ENCODE data around the gene MPC1L.

MPC1L gene

DNA sequence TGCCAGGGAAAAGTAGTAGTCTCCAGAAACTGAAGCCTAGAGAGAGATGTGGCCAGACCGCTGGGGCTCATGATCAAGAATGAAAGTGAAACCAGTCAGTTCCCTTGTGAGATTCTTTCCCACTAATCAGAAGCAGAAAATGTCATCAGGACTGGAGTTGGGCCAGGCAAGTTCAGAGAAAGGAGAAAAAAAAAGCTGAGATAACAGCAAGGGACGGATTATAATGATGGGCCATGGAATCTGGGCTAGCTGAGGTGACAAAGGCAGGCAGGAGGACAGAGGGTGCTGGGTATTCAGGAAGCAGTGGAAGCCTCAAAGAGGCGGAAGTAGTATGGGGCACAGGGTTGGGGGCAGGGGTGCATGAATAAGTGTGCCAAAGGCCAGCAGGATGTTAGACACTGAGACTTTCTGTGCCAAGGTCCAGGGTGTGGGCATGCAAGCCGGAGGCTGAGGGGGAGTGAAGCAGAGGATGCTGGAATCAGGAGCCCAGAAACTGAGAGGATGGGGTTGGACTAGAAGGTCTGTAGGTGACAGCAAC, 21.7 kb downstream of the MPC1L start:
- ChIA-PET POLR2A (no interaction called here), CTCF (no interaction called here)
- TF ChIP-seq ZNF384 (IDR thresholded peaks at IDR 0.05): no peak
- TF ChIP-seq FOXK2 (IDR thresholded peaks at IDR 0.05): no peak
- no peak for TF ChIP-seq FOXM1 (IDR thresholded peaks at IDR 0.05; ENCODE audit: borderline replicate concordance)
- DNase-seq (ENCODE audit: extremely low spot score): no peak

DNA sequence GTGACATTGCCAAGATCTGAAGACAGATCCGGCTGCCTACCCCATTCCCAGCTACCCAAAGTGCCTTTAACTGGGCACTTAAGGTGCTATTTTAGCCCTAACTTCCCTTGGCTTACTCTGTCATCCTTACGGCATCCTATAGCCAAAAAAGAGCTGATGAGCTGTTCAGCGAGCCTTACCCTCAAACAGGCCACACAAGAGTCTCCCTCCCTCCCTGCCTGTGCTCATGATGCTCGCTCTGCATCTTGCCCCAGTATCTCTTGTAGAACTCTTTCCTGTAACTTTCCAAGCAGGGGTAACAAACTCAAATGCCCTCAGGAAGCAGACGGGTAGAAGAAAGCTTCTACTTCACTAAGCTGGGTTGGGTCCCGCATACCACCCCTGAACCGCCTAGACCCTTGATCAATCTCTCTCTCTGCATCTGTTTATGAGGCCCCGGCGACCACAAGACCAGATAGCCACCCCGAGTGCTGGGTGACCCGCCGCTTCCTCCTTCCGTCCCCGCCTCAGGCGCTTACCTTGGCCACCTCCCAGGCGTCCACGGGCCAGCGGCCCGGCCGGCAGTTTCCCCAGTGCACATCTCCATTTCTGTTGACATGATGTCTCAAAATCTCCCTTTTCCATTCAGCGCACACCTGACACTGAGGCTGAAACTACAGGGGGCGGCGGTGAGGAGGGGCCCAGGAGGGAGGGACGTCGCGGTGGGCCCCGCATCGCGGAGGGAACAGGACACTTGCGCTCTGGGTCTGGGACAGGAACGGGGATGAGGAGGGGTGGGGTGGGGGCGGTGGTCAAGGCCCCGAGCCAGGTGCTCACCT, 23.5 kb downstream of the MPC1L start:
- POLR2A ChIA-PET: no interaction called here
- CTCF ChIA-PET: no interaction called here
- DNase-seq (ENCODE audit: extremely low spot score): peak; percentile 35

DNA sequence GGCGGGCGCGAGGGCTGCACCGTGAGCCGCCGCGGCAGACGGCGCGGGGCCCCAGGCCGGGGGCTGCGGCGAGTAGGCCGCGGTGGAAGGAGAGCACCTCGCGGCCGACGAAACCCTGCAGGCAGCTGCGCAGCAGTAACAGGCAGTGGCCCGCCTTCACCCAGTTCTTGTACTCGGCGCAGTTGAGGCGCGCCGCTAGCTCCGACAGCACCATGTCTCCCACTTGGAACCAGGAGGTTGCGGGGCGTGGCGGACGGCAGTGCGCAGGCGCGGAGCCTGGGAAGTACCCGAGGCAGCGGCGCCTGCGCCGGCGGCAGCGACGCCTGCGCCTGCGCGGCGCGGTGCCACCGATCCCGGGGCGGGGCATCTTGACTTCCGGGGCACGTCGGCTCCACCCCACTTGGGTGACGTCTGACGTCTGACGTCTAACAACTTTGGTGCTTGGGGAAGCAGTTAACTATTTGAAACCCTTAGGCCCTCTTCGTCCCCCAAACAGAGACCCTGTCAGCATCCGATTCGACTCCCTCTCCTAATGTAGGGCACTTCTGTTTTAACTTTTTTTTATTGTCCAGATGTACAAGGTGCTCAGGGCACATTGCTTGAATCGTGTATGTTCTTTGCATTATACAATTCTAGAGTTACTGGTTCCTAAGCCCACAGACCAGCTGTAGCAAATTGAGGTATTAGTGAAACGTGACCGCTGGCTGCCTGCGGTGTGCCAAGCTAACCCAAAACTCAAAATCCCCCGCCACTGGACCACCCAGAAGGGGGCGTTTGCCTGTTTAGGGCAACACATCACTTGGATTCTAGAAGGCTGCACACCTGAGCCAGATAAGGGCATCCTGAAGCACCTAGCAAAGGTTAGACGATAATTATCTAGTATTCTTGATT, 24.3 kb downstream of the MPC1L start, which contains the start of gene CXorf38:
Gene CXorf38, minus strand, starts transcription at position 255 of the 891 bp plus-strand sequence. Its CDS starts 41 bp downstream, at position 214.
- no peak for TF ChIP-seq SP1 (IDR thresholded peaks at IDR 0.05)
- TF ChIP-seq, protein P1, sequence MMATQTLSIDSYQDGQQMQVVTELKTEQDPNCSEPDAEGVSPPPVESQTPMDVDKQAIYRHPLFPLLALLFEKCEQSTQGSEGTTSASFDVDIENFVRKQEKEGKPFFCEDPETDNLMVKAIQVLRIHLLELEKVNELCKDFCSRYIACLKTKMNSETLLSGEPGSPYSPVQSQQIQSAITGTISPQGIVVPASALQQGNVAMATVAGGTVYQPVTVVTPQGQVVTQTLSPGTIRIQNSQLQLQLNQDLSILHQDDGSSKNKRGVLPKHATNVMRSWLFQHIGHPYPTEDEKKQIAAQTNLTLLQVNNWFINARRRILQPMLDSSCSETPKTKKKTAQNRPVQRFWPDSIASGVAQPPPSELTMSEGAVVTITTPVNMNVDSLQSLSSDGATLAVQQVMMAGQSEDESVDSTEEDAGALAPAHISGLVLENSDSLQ (IDR thresholded peaks at IDR 0.05): peak; percentile 84
- peak; percentile 99 for DNase-seq (ENCODE audit: extremely low spot score)
- ChIA-PET POLR2A (interaction anchor here (0.8 to 1.4 kb wide), 2 partner anchors 88 to 109 kb away, joined by 3 to 4 read pairs; partner anchors contain the start of gene MED14), CTCF (no interaction called here)

More for the DNA sequence above, 23.5 kb downstream of the MPC1L start:
- no peak for TF ChIP-seq TARDBP (IDR thresholded peaks at IDR 0.05)
- TF ChIP-seq FOXK2 (IDR thresholded peaks at IDR 0.05): no peak
- TF ChIP-seq, protein P1 (IDR thresholded peaks at IDR 0.05): no peak
- TF ChIP-seq ARNT (IDR thresholded peaks at IDR 0.05): no peak
- no peak for TF ChIP-seq SP1 (IDR thresholded peaks at IDR 0.05)
- no peak for TF ChIP-seq ELF4 (IDR thresholded peaks at IDR 0.05)
- no peak for TF ChIP-seq CTBP1 (IDR thresholded peaks at IDR 0.05; ENCODE audit: borderline replicate concordance)
- no peak for TF ChIP-seq BHLHE40 (IDR thresholded peaks at IDR 0.05; ENCODE audit: borderline replicate concordance)

DNA sequence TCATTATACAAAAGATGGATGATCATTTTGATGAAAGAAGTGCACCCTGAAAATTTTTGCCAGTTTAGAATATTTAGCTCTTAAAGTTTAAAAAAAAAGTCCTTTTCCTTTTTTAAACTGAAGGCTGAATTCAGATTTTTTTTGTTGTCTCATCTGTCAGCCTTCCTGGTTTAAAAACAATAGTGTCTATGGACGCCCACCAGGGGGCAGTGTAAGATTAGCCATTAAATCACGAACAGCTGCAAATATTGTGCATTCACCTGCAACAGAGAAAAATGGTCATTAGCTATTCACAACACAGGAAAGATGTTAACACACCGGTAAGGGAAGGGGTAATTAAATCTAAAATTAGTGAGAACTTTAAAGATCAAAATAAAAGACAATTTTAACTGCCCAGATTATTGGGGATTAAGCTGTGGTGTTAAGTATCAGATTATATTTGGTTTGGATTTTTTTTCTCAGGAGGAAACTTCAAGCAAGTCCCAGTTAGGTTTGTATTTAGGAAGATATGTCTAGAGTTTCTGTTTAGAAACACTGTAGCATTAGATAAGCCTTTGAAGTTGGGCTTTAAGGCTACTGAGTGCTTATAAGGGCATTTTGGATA, 28.5 kb downstream of the MPC1L start:
- CTCF ChIA-PET: interaction anchor here (0.5 to 1.7 kb wide), 18 partner anchors 10 to 633 kb away, joined by 3 to 19 read pairs (median 3); partner anchors contain the start of gene MED14

DNA sequence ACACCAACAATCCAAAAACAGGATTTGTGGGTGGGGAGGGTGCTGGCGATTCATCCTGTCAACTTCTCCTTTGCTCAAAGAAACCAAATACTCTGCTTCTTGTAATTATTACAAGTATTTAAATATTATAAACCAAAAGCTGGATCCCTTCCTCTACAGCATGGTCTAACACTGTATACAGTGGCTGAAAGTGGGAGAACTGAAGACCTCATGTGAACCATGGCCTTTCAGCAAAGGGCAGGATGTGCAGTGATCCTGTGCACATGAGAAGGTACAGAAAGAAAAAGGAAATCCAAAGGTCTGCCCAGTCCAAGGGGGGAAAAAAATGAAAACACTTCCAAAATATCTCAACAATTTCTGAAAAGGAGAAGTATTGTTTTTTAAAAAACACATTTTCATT, 29.4 kb downstream of the MPC1L start:
- no peak for DNase-seq (ENCODE audit: extremely low spot score)
- POLR2A ChIA-PET: interaction anchor here (1.4 kb wide), 1 partner anchor 433 kb away, joined by 4 read pairs; the partner anchor contains the start of gene USP9X
- no peak for TF ChIP-seq FOXA1 (IDR thresholded peaks at IDR 0.05)
- TF ChIP-seq LEF1 (IDR thresholded peaks at IDR 0.05; ENCODE audit: borderline replicate concordance): no peak
- no peak for TF ChIP-seq TARDBP (IDR thresholded peaks at IDR 0.05)
- no peak for TF ChIP-seq FOXK2 (IDR thresholded peaks at IDR 0.05)
- TF ChIP-seq NFRKB (IDR thresholded peaks at IDR 0.05): no peak
- TF ChIP-seq SUZ12 (IDR thresholded peaks at IDR 0.05): no peak
- no peak for TF ChIP-seq SP1 (IDR thresholded peaks at IDR 0.05)
- no peak for TF ChIP-seq HDGF (IDR thresholded peaks at IDR 0.05; ENCODE audit: borderline replicate concordance)
- no peak for TF ChIP-seq ZNF384 (IDR thresholded peaks at IDR 0.05)
- TF ChIP-seq, protein P1 (IDR thresholded peaks at IDR 0.05): no peak
- no peak for TF ChIP-seq L3MBTL2 (conservative IDR thresholded peaks at IDR 0.05)
- TF ChIP-seq ARNT (IDR thresholded peaks at IDR 0.05): no peak
- no peak for TF ChIP-seq BHLHE40 (IDR thresholded peaks at IDR 0.05; ENCODE audit: borderline replicate concordance)
- no peak for TF ChIP-seq ELF4 (IDR thresholded peaks at IDR 0.05)
- TF ChIP-seq FOXM1 (IDR thresholded peaks at IDR 0.05; ENCODE audit: borderline replicate concordance): no peak
- TF ChIP-seq CTBP1 (IDR thresholded peaks at IDR 0.05; ENCODE audit: borderline replicate concordance): no peak
- CTCF ChIA-PET: interaction anchor here (0.8 to 1.7 kb wide), 4 partner anchors 14 to 144 kb away, joined by 3 to 9 read pairs (median 5); no protein-coding TSS in a partner anchor

More for the DNA sequence above, 28.5 kb downstream of the MPC1L start:
- DNase-seq (ENCODE audit: extremely low spot score): peak; percentile 39
- TF ChIP-seq BHLHE40 (IDR thresholded peaks at IDR 0.05; ENCODE audit: borderline replicate concordance) (no peak), ARNT (IDR thresholded peaks at IDR 0.05) (no peak), SP1 (IDR thresholded peaks at IDR 0.05) (no peak), ELF4 (IDR thresholded peaks at IDR 0.05) (no peak), LEF1 (IDR thresholded peaks at IDR 0.05; ENCODE audit: borderline replicate concordance) (no peak), FOXA1 (IDR thresholded peaks at IDR 0.05) (no peak)
- TF ChIP-seq, protein P1 (IDR thresholded peaks at IDR 0.05): no peak
- POLR2A ChIA-PET: interaction anchor here (0.6 kb wide), 1 partner anchor 441 kb away, joined by 3 read pairs; no protein-coding TSS in a partner anchor
